GM23338 (cell line): ENCODE measurements around the gene ZMYND8. TPM values are rescaled to one million over a fixed set of nuclear protein-coding genes. Genes with fewer than 3 reads are reported as not detected.

Source experiments
- ATAC-seq: fragments of 200-7000 bp; cut with Tn5 transposase; 3 replicates; pipeline ENCODE4 v1.9.1; 2020
- DNase-seq: peaks from one replicate; pipeline ENCODE4 v3.0.0-alpha.2; 2015; ENCODE audit warnings: low spot score
- H2AFZ ChIP-seq: fragments of 200-600 bp; sonication (generic); 2 replicates; pipeline ENCODE4 v1.8.0; 2016; ENCODE audit warnings: antibody characterized with exemption, mild to moderate bottlenecking, moderate library complexity
- H3F3A ChIP-seq: fragments of 200-600 bp; sonication (generic); replicated peaks from 2 replicates; pipeline ENCODE4 v1.8.0; 2017; ENCODE audit warnings: antibody characterized with exemption, mixed run types, low read depth
- H3K27ac ChIP-seq: fragments of 200-600 bp; sonication (generic); 2 replicates; pipeline ENCODE4 v1.6.1; 2016; ENCODE audit warnings: low read depth
- H3K27me3 ChIP-seq: fragments of 200-600 bp; sonication (generic); 2 replicates; pipeline ENCODE4 v1.8.0; 2016; ENCODE audit warnings: mild to moderate bottlenecking, mixed run types, moderate library complexity; ENCODE audit not compliant: insufficient read depth
- H3K36me3 ChIP-seq: fragments of 200-600 bp; sonication (generic); 2 replicates; pipeline ENCODE4 v1.8.0; 2016; ENCODE audit warnings: mild to moderate bottlenecking; ENCODE audit not compliant: insufficient read depth
- H3K4me1 ChIP-seq: fragments of 200-600 bp; sonication (generic); 2 replicates; pipeline ENCODE4 v1.8.0; 2016; ENCODE audit warnings: mild to moderate bottlenecking, moderate library complexity; ENCODE audit not compliant: insufficient read depth
- H3K4me2 ChIP-seq: fragments of 200-600 bp; sonication (generic); 2 replicates; pipeline ENCODE4 v1.7.1; 2017; ENCODE audit warnings: mixed run types
- H3K4me3 ChIP-seq: fragments of 200-600 bp; sonication (generic); 2 replicates; pipeline ENCODE4 v1.6.1; 2016; ENCODE audit warnings: mixed run types
- H3K79me2 ChIP-seq: fragments of 200-600 bp; sonication (generic); replicated peaks from 2 replicates; pipeline ENCODE4 v1.8.0; 2017; ENCODE audit warnings: mild to moderate bottlenecking; ENCODE audit not compliant: insufficient read depth
- H3K9me2 ChIP-seq: fragments of 200-600 bp; sonication (generic); 2 replicates; pipeline ENCODE4 v1.8.0; 2017; ENCODE audit not compliant: insufficient read depth
- H4K20me1 ChIP-seq: fragments of 200-600 bp; sonication (generic); replicated peaks from 2 replicates; pipeline ENCODE4 v1.8.0; 2017; ENCODE audit warnings: mild to moderate bottlenecking; ENCODE audit not compliant: insufficient read depth
- H3K27ac Mint-ChIP-seq: 2 replicates; pipeline ENCODE4 v1.8.0; 2020; ENCODE audit warnings: inconsistent platforms, mild to moderate bottlenecking, moderate library complexity, mixed read lengths
- H3K27me3 Mint-ChIP-seq: 3 replicates; pipeline ENCODE4 v1.8.0; 2022; ENCODE audit warnings: low read depth, mild to moderate bottlenecking, moderate library complexity, mixed read lengths, inconsistent platforms; ENCODE audit not compliant: insufficient read depth, poor library complexity
- H3K36me3 Mint-ChIP-seq: 3 replicates; pipeline ENCODE4 v1.8.0; 2021; ENCODE audit warnings: low read depth, mild to moderate bottlenecking, inconsistent platforms, moderate library complexity, mixed read lengths
- H3K4me1 Mint-ChIP-seq: 3 replicates; pipeline ENCODE4 v1.8.0; 2020; ENCODE audit warnings: mild to moderate bottlenecking, inconsistent platforms, mixed read lengths
- H3K4me3 Mint-ChIP-seq: 3 replicates; pipeline ENCODE4 v1.8.0; 2021; ENCODE audit warnings: moderate library complexity, mild to moderate bottlenecking, inconsistent platforms, mixed read lengths
- H3K9me3 Mint-ChIP-seq: 3 replicates; pipeline ENCODE4 v1.8.0; 2020; ENCODE audit warnings: moderate library complexity, mild to moderate bottlenecking, inconsistent platforms, mixed read lengths
- CREB1 ChIP-seq: fragments of 250-450 bp; sonication (Bioruptor Pico); IDR thresholded peaks from 2 replicates; pipeline ENCODE4 v1.5.0; 2020; ENCODE audit warnings: low read depth, mild to moderate bottlenecking, moderate library complexity
- CTCF ChIP-seq, 2 experiments: fragments of 200-600 bp in 1 of 2; sonication (generic) in 1 of 2; conservative IDR thresholded peaks; 2 replicates each; pipeline versions ENCODE4 v1.5.1 to v1.6.1; 2016 to 2017; ENCODE audit warnings: antibody characterized with exemption in 2 of 2, low read depth in 2 of 2, mild to moderate bottlenecking in 2 of 2, moderate library complexity in 1 of 2
- EZH2 ChIP-seq: fragments of 200-600 bp; sonication (generic); IDR thresholded peaks from one replicate; pipeline ENCODE4 v1.8.0; 2017; ENCODE audit warnings: antibody characterized with exemption, mild to moderate bottlenecking, low read depth; ENCODE audit not compliant: unreplicated experiment
- EZH2phosphoT487 ChIP-seq: fragments of 200-600 bp; sonication (generic); IDR thresholded peaks from one replicate; pipeline ENCODE4 v1.8.1; 2018; ENCODE audit warnings: antibody characterized with exemption; ENCODE audit not compliant: unreplicated experiment
- JUNB ChIP-seq: IDR thresholded peaks from one replicate; pipeline ENCODE4 v1.6.1; 2016; ENCODE audit warnings: antibody characterized with exemption; ENCODE audit not compliant: unreplicated experiment
- NANOG ChIP-seq: IDR thresholded peaks from 2 replicates; pipeline ENCODE4 v1.6.1; 2016; ENCODE audit warnings: antibody characterized with exemption, borderline replicate concordance
- REST ChIP-seq: IDR thresholded peaks from one replicate; pipeline ENCODE4 v1.6.1; 2018; ENCODE audit warnings: antibody characterized with exemption; ENCODE audit not compliant: unreplicated experiment
- STAT1 ChIP-seq: IDR thresholded peaks from one replicate; pipeline ENCODE4 v1.6.1; 2016; ENCODE audit warnings: antibody characterized with exemption; ENCODE audit not compliant: unreplicated experiment
- ZNF331 ChIP-seq: fragments of 250-450 bp; sonication (Bioruptor Pico); IDR thresholded peaks from 2 replicates; pipeline ENCODE4 v1.5.0; 2020; ENCODE audit warnings: low read depth, mild to moderate bottlenecking, moderate library complexity
- polyA plus RNA-seq: library from polyadenylated mRNA; unstranded; fragments of >200 nt; fragmentation: Nextera tagmentation; extraction: Ambion mirVana; gene quantifications from 2 replicates; pipeline ENCODE4 v1.2.1, GENCODE V29; 2016
- total RNA-seq: library from RNA; depleted of rRNA; stranded (reverse); fragments of >200 nt; shearing (Covaris generic); gene quantifications from 2 replicates; pipeline ENCODE4 v1.2.3, GENCODE V29; 2014
- TF ChIP-seq, protein P1 (sequence below): IDR thresholded peaks from 2 replicates; pipeline ENCODE4 v1.6.1; 2016; ENCODE audit warnings: antibody characterized with exemption

ZMYND8 gene
- total and polyA plus RNA-seq, 2 experiments from 2014 or later = 70.9 to 128 TPM

DNA sequence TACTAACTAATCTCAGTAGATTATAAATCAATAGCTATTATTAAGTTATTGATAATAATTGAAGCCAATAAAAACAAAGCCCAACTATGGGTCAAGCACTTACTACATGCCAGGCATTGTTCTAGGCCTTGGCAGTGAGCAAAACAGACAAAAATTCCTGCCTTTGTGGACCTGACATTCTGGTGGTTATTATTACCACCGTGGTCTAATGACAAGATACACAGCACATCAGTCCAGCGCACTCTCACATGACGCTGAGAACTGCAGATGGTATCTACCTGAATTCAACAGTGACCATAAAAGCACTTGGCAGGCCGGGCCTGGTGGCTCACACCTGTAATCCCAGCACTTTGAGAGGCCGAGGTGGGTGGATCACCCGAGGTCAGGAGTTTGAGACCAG lies 121.4 kb downstream of the ZMYND8 start (continued):
- no peak for TF ChIP-seq REST
- TF ChIP-seq, protein P1, sequence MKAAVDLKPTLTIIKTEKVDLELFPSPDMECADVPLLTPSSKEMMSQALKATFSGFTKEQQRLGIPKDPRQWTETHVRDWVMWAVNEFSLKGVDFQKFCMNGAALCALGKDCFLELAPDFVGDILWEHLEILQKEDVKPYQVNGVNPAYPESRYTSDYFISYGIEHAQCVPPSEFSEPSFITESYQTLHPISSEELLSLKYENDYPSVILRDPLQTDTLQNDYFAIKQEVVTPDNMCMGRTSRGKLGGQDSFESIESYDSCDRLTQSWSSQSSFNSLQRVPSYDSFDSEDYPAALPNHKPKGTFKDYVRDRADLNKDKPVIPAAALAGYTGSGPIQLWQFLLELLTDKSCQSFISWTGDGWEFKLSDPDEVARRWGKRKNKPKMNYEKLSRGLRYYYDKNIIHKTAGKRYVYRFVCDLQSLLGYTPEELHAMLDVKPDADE = no peak
- no peak for TF ChIP-seq NANOG
- no peak for TF ChIP-seq CREB1 (CRISPR knock-in tag)
- no peak for TF ChIP-seq CTCF (conservative IDR thresholded peaks at IDR 0.05; ENCODE audit: low read depth in 2 of 2)
- TF ChIP-seq STAT1 = no peak
- TF ChIP-seq EZH2 = no peak
- TF ChIP-seq JUNB = no peak
- no peak for TF ChIP-seq ZNF331
- TF ChIP-seq EZH2phosphoT487 = no peak

DNA sequence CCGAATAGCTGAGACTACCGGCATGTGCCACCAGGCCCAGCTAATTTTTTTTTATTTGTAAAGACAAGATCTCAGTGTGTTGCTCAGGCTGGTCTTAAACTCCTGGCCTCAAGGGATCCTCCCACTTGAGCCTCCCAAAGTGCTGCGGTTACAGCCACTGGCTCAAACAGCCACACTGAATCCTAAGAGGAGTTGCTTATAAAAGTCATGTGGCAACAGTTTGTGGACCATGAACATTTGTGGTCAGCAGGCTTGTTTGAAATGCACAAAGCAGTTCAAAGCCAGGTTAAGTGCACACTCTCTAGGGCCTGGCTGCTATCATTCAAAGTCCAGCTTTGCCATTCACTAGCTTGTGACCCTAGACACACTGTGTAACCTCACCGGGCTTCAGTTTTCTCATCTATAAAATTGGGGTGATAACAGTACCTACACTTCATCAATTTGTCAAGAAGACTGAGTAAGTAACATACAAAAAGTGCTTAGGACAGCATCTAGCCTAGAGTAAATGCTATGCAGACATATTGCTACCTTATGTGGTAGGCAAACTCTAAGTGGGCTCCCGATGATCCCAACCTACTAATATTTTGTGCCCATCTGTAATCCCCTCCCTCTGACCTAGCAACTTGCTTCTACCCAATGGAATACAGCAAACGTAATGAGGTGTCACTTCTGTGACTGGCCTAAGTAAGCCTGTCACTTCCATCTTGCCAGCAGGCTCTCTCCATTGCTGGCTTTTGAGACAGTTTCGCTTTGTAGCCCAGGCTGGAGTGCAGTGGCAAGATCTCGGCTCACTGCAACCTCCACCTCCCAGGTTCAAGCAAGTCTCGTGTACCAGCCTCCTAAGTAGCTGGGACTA lies 122.9 kb downstream of the ZMYND8 start:
- no peak overlapping the region for H3K4me3 ChIP-seq
- no peak for TF ChIP-seq EZH2phosphoT487
- peaks cover 9% of the 10 kb centered on the region for H4K20me1 ChIP-seq
- H3K27ac Mint-ChIP-seq = peak overlapping the region; percentile 70; the same call in 1 of the 2 replicates
- H2AFZ ChIP-seq = no peak overlapping the region
- no peak overlapping the region for H3K4me2 ChIP-seq
- peaks cover 65% of the 10 kb centered on the region for H3K36me3 ChIP-seq
- peak overlapping the region; percentile 78 for H3K27ac ChIP-seq
- peaks cover 24% of the 10 kb centered on the region for H3K4me1 Mint-ChIP-seq
- H3K27me3 Mint-ChIP-seq = peaks cover 11% of the 10 kb centered on the region
- peaks cover 9% of the 10 kb centered on the region; the same call in 1 of the 2 replicates for H3K4me1 ChIP-seq
- no peak overlapping the region for H3K4me3 Mint-ChIP-seq
- H3K36me3 Mint-ChIP-seq = peaks cover 92% of the 10 kb centered on the region
- H3K27me3 ChIP-seq = no peaks in the 10 kb centered on the region
- no peaks in the 10 kb centered on the region for H3K9me2 ChIP-seq
- H3K9me3 Mint-ChIP-seq = no peaks in the 10 kb centered on the region
- peaks cover 55% of the 10 kb centered on the region for H3K79me2 ChIP-seq
- no peak for ATAC-seq
- DNase-seq = no peak
- peaks cover 28% of the 10 kb centered on the region for H3F3A ChIP-seq
